K562 (cell line): ENCODE measurements around the gene ZNF775. TPM values are rescaled to one million over a fixed set of nuclear protein-coding genes. Genes with fewer than 3 reads are reported as not detected.

Experiments used
- ATF1 ChIP-seq, 2 experiments: fragments of 450-650 bp in 1 of 2; IDR thresholded peaks; 2 replicates each; pipeline ENCODE4 v1.6.1; 2016; ENCODE audit warnings: missing compliant biosample characterization in 1 of 2, missing genetic modification characterization in 1 of 2
- FOXM1 ChIP-seq, 2 experiments: fragments of 450-650 bp in 1 of 2; sonication (generic) in 1 of 2; formaldehyde crosslinking in 1 of 2; IDR thresholded peaks; 2 replicates each; pipeline versions ENCODE4 v1.6.1 to v1.9.0; 2017 to 2022; ENCODE audit warnings: low read depth in 2 of 2, mild to moderate bottlenecking in 2 of 2, missing genetic modification reagents in 1 of 2, moderate library complexity in 1 of 2
- HDAC8 ChIP-seq: fragments of 450-650 bp; IDR thresholded peaks from 2 replicates; pipeline ENCODE4 v1.6.1; 2016; ENCODE audit warnings: mild to moderate bottlenecking, missing genetic modification characterization, moderate library complexity, missing compliant biosample characterization
- HIVEP1 ChIP-seq: fragments of 250-450 bp; sonication (Bioruptor Pico); IDR thresholded peaks from 2 replicates; pipeline ENCODE4 v1.4.0; 2020; ENCODE audit warnings: mild to moderate bottlenecking
- KDM5B ChIP-seq: fragments of 200-600 bp; sonication (generic); IDR thresholded peaks from 2 replicates; pipeline ENCODE4 v1.6.1; 2012; ENCODE audit warnings: low read depth, mild to moderate bottlenecking, moderate library complexity, low read length, control low read depth, inconsistent platforms; ENCODE audit not compliant: insufficient replicate concordance
- LEF1 ChIP-seq: fragments of 450-650 bp; IDR thresholded peaks from 2 replicates; pipeline ENCODE4 v1.6.1; 2016; ENCODE audit warnings: mild to moderate bottlenecking
- NCOA2 ChIP-seq, 2 experiments: fragments of 450-650 bp; IDR thresholded peaks; 2 replicates each; pipeline ENCODE4 v1.6.1; 2018; ENCODE audit warnings: mild to moderate bottlenecking in 2 of 2, moderate library complexity in 1 of 2; ENCODE audit not compliant: partially characterized antibody in 2 of 2
- NELFE ChIP-seq: IDR thresholded peaks from 2 replicates; pipeline ENCODE4 v1.6.1; 2011; ENCODE audit warnings: mild to moderate bottlenecking; ENCODE audit not compliant: insufficient read depth, insufficient read length
- POLR3A ChIP-seq: IDR thresholded peaks from 2 replicates; pipeline ENCODE4 v1.6.1; 2011; ENCODE audit warnings: borderline replicate concordance, mild to moderate bottlenecking, moderate library complexity; ENCODE audit not compliant: insufficient read length, insufficient read depth; ENCODE audit errors: extremely low read depth
- RBBP5 ChIP-seq: fragments of 200-600 bp; sonication (generic); IDR thresholded peaks from 2 replicates; pipeline ENCODE4 v1.6.1; 2012; ENCODE audit warnings: borderline replicate concordance, mild to moderate bottlenecking, low read length, control low read depth, inconsistent platforms; ENCODE audit not compliant: insufficient read depth, poor library complexity, severe bottlenecking
- SNRNP70 ChIP-seq: fragments of 200-400 bp; formaldehyde crosslinking; optimal IDR thresholded peaks from 2 replicates; pipeline ENCODE3; 2017; ENCODE audit warnings: low read depth, low read length
- SRF ChIP-seq, 2 experiments: fragments of 250-450, 450-650 bp in 1 of 2; sonication (Bioruptor Pico) in 1 of 2; sonication (generic) in 1 of 2; formaldehyde crosslinking; IDR thresholded peaks; 2 replicates each; pipeline versions ENCODE4 v1.5.0 to v1.5.1; 2020 to 2022; ENCODE audit warnings: mild to moderate bottlenecking in 1 of 2, missing genetic modification reagents in 1 of 2
- TRIM25 ChIP-seq: fragments of 450-650 bp; IDR thresholded peaks from 2 replicates; pipeline ENCODE4 v1.7.0; 2016; ENCODE audit warnings: borderline replicate concordance
- ZNF175 ChIP-seq: fragments of 200-800 bp; sonication (Bioruptor generic); IDR thresholded peaks from 2 replicates; pipeline ENCODE4 v1.6.1; 2016; ENCODE audit warnings: low read depth, mild to moderate bottlenecking, missing genetic modification characterization, missing compliant biosample characterization
- polyA plus RNA-seq, 8 experiments: library from polyadenylated mRNA; depleted of rRNA in 4 of 8; stranded (reverse) in 5 of 8; unstranded in 3 of 8; fragments of >200 nt; fragmentation: Nextera tagmentation in 2 of 8; fragmentation: Illumina TruSeq in 1 of 8; extraction: Ambion mirVana in 2 of 8; extraction: Trizol in 1 of 8; gene quantifications; 2 replicates each; pipeline versions ENCODE4 v1.2.1 to v1.2.3, GENCODE V29; 2011 to 2014; ENCODE audit warnings: inconsistent platforms in 1 of 8, missing spikeins in 1 of 8
- total RNA-seq, 7 experiments: library from RNA; depleted of rRNA in 6 of 7; stranded (reverse); fragments of >200 nt in 6 of 7; fragmentation: Illumina TruSeq in 2 of 7; extraction: Trizol in 2 of 7; gene quantifications; 2 replicates each; pipeline versions ENCODE4 v1.2.1 to v1.2.3, GENCODE V29; 2011 to 2021; ENCODE audit warnings: low replicate concordance in 1 of 7
- TF ChIP-seq, protein P1 (sequence below): fragments of 250-450 bp; sonication (Bioruptor Pico); IDR thresholded peaks from 2 replicates; pipeline ENCODE4 v1.4.0; 2020
- TF ChIP-seq, protein P2 (sequence below), 2 experiments: fragments of 450-650 bp in 1 of 2; sonication (generic) in 1 of 2; formaldehyde crosslinking; conservative IDR thresholded peaks; 2 replicates each; pipeline versions ENCODE4 v1.4.0 to v1.8.1; 2020 to 2022; ENCODE audit warnings: mild to moderate bottlenecking in 1 of 2, missing genetic modification reagents in 1 of 2

Gene ZNF775
- total and polyA plus RNA-seq, 9 of the 15 experiments (the other 6 are each of a cell fraction or from before 2014, with no cell fraction given): 0.04 to 18.7 (median 4.9) TPM

- TF ChIP-seq SNRNP70: no peak
- no peak for TF ChIP-seq NCOA2 (IDR thresholded peaks at IDR 0.05; ENCODE audit: partially characterized antibody in 2 of 2)
- TF ChIP-seq KDM5B: peak; percentile 1
- TF ChIP-seq, protein P1, sequence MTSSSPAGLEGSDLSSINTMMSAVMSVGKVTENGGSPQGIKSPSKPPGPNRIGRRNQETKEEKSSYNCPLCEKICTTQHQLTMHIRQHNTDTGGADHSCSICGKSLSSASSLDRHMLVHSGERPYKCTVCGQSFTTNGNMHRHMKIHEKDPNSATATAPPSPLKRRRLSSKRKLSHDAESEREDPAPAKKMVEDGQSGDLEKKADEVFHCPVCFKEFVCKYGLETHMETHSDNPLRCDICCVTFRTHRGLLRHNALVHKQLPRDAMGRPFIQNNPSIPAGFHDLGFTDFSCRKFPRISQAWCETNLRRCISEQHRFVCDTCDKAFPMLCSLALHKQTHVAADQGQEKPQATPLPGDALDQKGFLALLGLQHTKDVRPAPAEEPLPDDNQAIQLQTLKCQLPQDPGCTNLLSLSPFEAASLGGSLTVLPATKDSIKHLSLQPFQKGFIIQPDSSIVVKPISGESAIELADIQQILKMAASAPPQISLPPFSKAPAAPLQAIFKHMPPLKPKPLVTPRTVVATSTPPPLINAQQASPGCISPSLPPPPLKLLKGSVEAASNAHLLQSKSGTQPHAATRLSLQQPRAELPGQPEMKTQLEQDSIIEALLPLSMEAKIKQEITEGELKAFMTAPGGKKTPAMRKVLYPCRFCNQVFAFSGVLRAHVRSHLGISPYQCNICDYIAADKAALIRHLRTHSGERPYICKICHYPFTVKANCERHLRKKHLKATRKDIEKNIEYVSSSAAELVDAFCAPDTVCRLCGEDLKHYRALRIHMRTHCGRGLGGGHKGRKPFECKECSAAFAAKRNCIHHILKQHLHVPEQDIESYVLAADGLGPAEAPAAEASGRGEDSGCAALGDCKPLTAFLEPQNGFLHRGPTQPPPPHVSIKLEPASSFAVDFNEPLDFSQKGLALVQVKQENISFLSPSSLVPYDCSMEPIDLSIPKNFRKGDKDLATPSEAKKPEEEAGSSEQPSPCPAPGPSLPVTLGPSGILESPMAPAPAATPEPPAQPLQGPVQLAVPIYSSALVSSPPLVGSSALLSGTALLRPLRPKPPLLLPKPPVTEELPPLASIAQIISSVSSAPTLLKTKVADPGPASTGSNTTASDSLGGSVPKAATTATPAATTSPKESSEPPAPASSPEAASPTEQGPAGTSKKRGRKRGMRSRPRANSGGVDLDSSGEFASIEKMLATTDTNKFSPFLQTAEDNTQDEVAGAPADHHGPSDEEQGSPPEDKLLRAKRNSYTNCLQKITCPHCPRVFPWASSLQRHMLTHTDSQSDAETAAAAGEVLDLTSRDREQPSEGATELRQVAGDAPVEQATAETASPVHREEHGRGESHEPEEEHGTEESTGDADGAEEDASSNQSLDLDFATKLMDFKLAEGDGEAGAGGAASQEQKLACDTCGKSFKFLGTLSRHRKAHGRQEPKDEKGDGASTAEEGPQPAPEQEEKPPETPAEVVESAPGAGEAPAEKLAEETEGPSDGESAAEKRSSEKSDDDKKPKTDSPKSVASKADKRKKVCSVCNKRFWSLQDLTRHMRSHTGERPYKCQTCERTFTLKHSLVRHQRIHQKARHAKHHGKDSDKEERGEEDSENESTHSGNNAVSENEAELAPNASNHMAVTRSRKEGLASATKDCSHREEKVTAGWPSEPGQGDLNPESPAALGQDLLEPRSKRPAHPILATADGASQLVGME (CRISPR knock-in tag): no peak
- no peak for TF ChIP-seq RBBP5
- no peak for TF ChIP-seq ZNF175
- TF ChIP-seq TRIM25: no peak
- no peak for TF ChIP-seq ATF1 (CRISPR knock-in tag; IDR thresholded peaks at IDR 0.05)
- no peak for TF ChIP-seq ATF1 (tag; IDR thresholded peaks at IDR 0.05)
- TF ChIP-seq HDAC8 (tag): no peak
- TF ChIP-seq SRF (CRISPR knock-in tag; IDR thresholded peaks at IDR 0.05): no peak
- TF ChIP-seq, protein P2, sequence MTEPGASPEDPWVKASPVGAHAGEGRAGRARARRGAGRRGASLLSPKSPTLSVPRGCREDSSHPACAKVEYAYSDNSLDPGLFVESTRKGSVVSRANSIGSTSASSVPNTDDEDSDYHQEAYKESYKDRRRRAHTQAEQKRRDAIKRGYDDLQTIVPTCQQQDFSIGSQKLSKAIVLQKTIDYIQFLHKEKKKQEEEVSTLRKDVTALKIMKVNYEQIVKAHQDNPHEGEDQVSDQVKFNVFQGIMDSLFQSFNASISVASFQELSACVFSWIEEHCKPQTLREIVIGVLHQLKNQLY (CRISPR knock-in tag; conservative IDR thresholded peaks at IDR 0.05): no peak
- no peak for TF ChIP-seq HIVEP1 (CRISPR knock-in tag)
- no peak for TF ChIP-seq NELFE
- no peak for TF ChIP-seq LEF1
- no peak for TF ChIP-seq POLR3A
- TF ChIP-seq FOXM1 (IDR thresholded peaks at IDR 0.05; ENCODE audit: low read depth): no peak
- TF ChIP-seq FOXM1 (CRISPR knock-in tag; IDR thresholded peaks at IDR 0.05; ENCODE audit: low read depth): no peak
- TF ChIP-seq, all 486 proteins: peak for 3
Observed at GRCh38 chr7:150332852-150333635, 46.1 kb upstream of the ZNF775 start (continued).
